ENCODE results near the gene C10orf105.
A peak's percentile ranks its signal among the peaks of the same experiment; 100 is the strongest.

- TF ChIP-seq EZH2 (IDR thresholded peaks at IDR 0.05; ENCODE audit: low read length, missing control alignments) (no peak), CTCF (conservative IDR thresholded peaks at IDR 0.05 in 1 of 2, IDR thresholded peaks at IDR 0.05 in 1 of 2; ENCODE audit: low read depth in 1 of 2, low read length in 2 of 2) (peak; percentile 28 to 45)
Observed at GRCh38 chr10:71725998-71726579, 6.5 kb upstream of the C10orf105 start.

All from fibroblast of lung (primary cell).